Parathyroid adenoma (tissue), 2 donors: ENCODE data around the gene GNB3.
A peak's percentile ranks its signal among the peaks of the same experiment; 100 is the strongest.

Experiments
- H2AFZ ChIP-seq: fragments of 300-600 bp; sonication (generic); one replicate; pipeline ENCODE4 v1.7.0; 2017; ENCODE audit warnings: antibody characterized with exemption, mild to moderate bottlenecking
- H3K27ac ChIP-seq: fragments of 300-600 bp; sonication (generic); one replicate; pipeline ENCODE4 v1.7.0; 2017
- H3K27me3 ChIP-seq: fragments of 300-600 bp; sonication (generic); one replicate; pipeline ENCODE4 v1.7.0; 2017; ENCODE audit warnings: low read length; ENCODE audit not compliant: control insufficient read depth, insufficient read depth
- H3K36me3 ChIP-seq: fragments of 300-600 bp; sonication (generic); one replicate; pipeline ENCODE4 v1.7.0; 2017; ENCODE audit warnings: low read length; ENCODE audit not compliant: control insufficient read depth, insufficient read depth
- H3K4me1 ChIP-seq: fragments of 300-600 bp; sonication (generic); one replicate; pipeline ENCODE4 v1.7.0; 2017; ENCODE audit warnings: control low read depth
- H3K4me2 ChIP-seq: fragments of 300-600 bp; sonication (generic); one replicate; pipeline ENCODE4 v1.7.0; 2017; ENCODE audit warnings: low read length
- H3K4me3 ChIP-seq: fragments of 300-600 bp; sonication (generic); one replicate; pipeline ENCODE4 v1.7.0; 2017; ENCODE audit warnings: low read depth, low read length
- H3K79me2 ChIP-seq: fragments of 300-600 bp; sonication (generic); one replicate; pipeline ENCODE4 v1.7.0; 2017; ENCODE audit warnings: control low read depth
- H3K9ac ChIP-seq: fragments of 300-600 bp; sonication (generic); one replicate; pipeline ENCODE4 v1.7.0; 2017; ENCODE audit warnings: mild to moderate bottlenecking
- H3K9me3 ChIP-seq: fragments of 300-600 bp; sonication (generic); one replicate; pipeline ENCODE4 v1.7.0; 2017; ENCODE audit warnings: low read length; ENCODE audit not compliant: control insufficient read depth
- TF ChIP-seq, protein P1 (sequence below): fragments of 300-600 bp; sonication (generic); IDR thresholded peaks from one replicate; pipeline ENCODE4 v1.7.0; 2017; ENCODE audit warnings: antibody characterized with exemption, mild to moderate bottlenecking
- donor health status: primary hyperparathyroidism.

The GNB3 gene

DNA sequence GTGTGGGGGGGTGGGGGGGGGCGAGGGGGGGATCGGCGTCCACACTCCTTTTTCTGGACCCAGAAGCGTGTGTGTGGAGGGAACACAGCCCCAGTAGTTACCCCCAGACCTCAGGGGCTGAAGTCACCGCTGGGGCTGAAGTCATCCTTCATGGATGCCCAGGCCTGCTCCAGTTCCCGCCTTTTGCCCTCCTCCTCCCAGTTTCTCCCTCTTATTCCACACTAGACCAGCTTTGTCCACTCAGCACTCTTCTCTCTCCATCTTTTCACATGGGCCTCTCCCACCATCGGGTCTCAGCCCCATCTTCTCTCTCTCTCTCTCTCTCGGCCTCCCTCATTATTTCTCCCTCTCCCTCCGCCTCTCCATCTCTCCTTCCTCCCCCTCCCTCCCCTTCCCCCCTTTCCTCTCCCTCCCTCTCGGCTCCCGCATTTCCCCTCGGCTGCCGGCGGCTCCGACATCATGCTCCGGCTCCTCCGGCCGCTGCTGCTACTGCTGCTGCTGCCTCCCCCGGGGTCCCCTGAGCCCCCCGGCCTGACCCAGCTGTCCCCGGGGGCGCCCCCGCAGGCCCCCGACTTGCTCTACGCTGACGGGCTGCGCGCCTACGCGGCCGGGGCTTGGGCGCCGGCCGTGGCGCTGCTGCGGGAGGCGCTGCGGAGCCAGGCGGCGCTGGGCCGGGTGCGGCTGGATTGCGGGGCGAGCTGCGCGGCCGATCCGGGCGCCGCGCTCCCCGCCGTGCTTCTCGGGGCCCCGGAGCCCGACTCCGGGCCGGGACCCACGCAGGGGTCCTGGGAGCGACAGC, 12.5 kb upstream of the GNB3 start, which contains the start of gene P3H3:
Gene P3H3, plus strand, starts transcription at position 426 of the 799 bp plus-strand sequence. Its CDS starts 34 bp downstream, at position 460.
- Histone ChIP-seq H2AFZ (peak within 1 kb of the TSS; percentile 95), H3K27me3 (no peaks in the 10 kb centered on the region), H3K9me3 (no peaks in the 10 kb centered on the region), H3K27ac (peak within 1 kb of the TSS; percentile 77), H3K79me2 (no peaks in the 10 kb centered on the region), H3K4me3 (peak within 1 kb of the TSS; percentile 83), H3K9ac (peak within 1 kb of the TSS; percentile 96), H3K4me2 (peak within 1 kb of the TSS; percentile 99), H3K36me3 (no peaks in the 10 kb centered on the region), H3K4me1 (peaks cover 13% of the 10 kb centered on the region)
- TF ChIP-seq, protein P1, sequence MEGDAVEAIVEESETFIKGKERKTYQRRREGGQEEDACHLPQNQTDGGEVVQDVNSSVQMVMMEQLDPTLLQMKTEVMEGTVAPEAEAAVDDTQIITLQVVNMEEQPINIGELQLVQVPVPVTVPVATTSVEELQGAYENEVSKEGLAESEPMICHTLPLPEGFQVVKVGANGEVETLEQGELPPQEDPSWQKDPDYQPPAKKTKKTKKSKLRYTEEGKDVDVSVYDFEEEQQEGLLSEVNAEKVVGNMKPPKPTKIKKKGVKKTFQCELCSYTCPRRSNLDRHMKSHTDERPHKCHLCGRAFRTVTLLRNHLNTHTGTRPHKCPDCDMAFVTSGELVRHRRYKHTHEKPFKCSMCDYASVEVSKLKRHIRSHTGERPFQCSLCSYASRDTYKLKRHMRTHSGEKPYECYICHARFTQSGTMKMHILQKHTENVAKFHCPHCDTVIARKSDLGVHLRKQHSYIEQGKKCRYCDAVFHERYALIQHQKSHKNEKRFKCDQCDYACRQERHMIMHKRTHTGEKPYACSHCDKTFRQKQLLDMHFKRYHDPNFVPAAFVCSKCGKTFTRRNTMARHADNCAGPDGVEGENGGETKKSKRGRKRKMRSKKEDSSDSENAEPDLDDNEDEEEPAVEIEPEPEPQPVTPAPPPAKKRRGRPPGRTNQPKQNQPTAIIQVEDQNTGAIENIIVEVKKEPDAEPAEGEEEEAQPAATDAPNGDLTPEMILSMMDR: no peak

DNA sequence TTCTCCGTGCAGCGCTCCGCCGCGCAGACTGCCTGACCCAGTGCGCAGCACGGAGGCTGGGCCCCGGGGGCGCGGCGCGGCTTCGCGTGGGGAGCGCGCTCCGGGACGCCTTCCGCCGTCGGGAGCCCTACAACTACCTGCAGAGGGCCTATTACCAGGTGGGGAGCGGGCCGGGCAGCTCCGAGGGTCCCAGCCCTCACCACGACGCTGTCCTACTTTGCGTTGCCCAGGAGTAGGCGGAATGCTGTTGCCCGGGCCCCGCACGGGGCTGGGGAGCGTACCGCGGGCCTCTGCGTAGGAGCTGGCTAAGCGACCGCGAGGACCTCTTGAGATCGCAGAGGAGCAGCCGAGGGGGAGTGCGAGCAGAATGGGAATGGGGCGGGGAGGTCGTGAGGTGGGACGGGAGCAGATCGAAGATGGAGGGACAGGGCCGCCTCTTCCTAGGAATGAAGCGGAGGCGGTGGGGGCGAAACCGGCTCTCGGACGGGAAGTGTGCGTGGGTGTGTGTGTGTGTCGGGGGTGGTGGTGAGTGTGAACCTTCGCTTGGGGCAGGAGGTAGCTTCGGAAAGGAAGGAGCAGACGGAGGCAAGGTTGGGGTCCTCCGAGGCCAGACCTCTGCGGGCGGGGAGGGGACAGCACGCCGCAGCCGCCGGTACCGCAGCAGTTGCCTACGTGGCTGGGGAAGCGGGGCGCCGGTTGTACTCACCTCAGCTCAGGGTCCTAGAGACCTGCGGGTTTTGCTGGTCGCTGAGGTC, 11.8 kb upstream of the GNB3 start:
- H3K4me2 ChIP-seq: peak overlapping the region; percentile 99
- no peaks in the 10 kb centered on the region for H3K36me3 ChIP-seq
- no peaks in the 10 kb centered on the region for H3K9me3 ChIP-seq
- peak overlapping the region; percentile 83 for H3K4me3 ChIP-seq
- TF ChIP-seq, protein P1: no peak
- peak overlapping the region; percentile 77 for H3K27ac ChIP-seq
- H3K79me2 ChIP-seq: no peaks in the 10 kb centered on the region
- H2AFZ ChIP-seq: peak overlapping the region; percentile 95
- no peaks in the 10 kb centered on the region for H3K27me3 ChIP-seq
- peak overlapping the region; percentile 96 for H3K9ac ChIP-seq
- H3K4me1 ChIP-seq: peaks cover 13% of the 10 kb centered on the region

DNA sequence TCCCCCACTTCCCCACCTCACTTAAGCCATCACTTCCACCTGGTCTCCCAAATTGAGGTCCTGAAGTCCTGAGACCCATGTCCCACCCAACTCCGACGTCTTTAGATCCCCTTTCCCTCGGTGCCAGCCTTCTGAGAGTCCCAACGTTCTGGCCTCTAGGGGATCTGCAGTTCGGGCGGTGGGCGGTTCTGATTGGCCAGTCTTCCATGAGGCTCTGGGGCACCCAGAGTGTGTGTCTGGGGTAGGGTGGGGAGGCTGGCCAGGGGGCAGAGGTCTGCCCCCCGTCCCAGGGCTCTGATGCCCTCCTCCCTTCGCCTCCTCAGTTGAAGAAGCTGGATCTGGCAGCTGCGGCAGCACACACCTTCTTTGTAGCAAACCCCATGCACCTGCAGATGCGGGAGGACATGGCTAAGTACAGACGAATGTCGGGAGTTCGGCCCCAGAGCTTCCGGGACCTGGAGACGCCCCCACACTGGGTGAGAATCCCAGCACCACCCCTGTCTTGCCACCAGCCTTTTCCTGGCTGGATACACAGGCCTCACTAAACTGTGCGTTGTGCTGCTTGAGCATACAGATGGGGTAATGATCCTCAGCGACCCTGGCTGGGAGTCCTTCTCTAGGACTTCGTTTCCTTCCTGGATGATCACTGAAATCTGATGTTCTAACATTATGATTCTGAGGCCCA, 11.0 kb upstream of the GNB3 start:
- H2AFZ ChIP-seq: peak overlapping the region; percentile 95
- H3K4me3 ChIP-seq: peak overlapping the region; percentile 83
- peak overlapping the region; percentile 99 for H3K4me2 ChIP-seq
- TF ChIP-seq, protein P1: no peak
- peaks cover 13% of the 10 kb centered on the region for H3K4me1 ChIP-seq
- H3K9ac ChIP-seq: peak overlapping the region; percentile 96
- H3K9me3 ChIP-seq: no peaks in the 10 kb centered on the region
- no peaks in the 10 kb centered on the region for H3K36me3 ChIP-seq
- H3K79me2 ChIP-seq: no peaks in the 10 kb centered on the region
- peak overlapping the region; percentile 77 for H3K27ac ChIP-seq
- H3K27me3 ChIP-seq: no peaks in the 10 kb centered on the region

DNA sequence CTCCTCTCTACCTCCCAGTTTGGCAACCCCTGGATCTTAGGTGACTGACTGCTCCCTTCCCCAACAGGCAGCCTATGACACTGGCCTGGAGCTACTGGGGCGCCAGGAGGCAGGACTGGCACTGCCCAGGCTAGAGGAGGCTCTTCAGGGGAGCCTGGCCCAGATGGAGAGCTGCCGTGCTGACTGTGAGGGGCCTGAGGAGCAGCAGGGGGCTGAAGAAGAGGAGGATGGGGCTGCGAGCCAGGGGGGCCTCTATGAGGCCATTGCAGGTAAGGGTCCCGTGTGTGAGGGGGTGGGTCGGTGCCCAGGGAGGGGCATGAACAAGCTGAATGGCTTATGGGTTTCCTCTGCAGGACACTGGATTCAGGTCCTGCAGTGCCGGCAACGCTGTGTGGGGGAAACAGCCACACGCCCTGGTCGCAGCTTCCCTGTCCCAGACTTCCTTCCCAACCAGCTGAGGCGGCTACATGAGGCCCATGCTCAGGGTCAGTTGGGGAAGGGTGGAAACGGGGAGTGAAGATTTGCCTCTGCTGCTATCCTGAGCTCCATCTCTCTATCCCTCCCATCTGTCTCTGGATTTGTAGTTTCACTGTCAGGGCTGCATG, 10.3 kb upstream of the GNB3 start:
- TF ChIP-seq, protein P1: no peak
- Histone ChIP-seq H3K36me3 (no peaks in the 10 kb centered on the region), H3K27me3 (no peaks in the 10 kb centered on the region), H3K9me3 (no peaks in the 10 kb centered on the region), H3K9ac (no peak overlapping the region), H3K27ac (no peak overlapping the region), H3K4me2 (no peak overlapping the region), H3K4me3 (no peak overlapping the region), H3K4me1 (peaks cover 12% of the 10 kb centered on the region), H3K79me2 (no peaks in the 10 kb centered on the region), H2AFZ (no peak overlapping the region)
